ENCODE results near the gene CUL3. TPM values are rescaled to one million over a fixed set of nuclear protein-coding genes. Genes with fewer than 3 reads are reported as not detected.

Gene CUL3
- total RNA-seq (10 to 100 TPM; 65.1 to 72.4 TPM), polyA plus RNA-seq (10 to 100 TPM; 33.6 to 53.3 TPM)
- long read RNA-seq, donor 1, full-length matches to known transcripts, result 7 of 20 reads
- long read RNA-seq, donor 1, partial matches to known transcripts, result 10 of 20 reads
- long read RNA-seq, donor 1, other reads (novel, unspliced or antisense), result 3 of 20 reads
- long read RNA-seq, donor 2, full-length matches to known transcripts, result 25 of 42 reads
- long read RNA-seq, donor 2, partial matches to known transcripts, result 8 of 42 reads
- long read RNA-seq, donor 2, other reads (novel, unspliced or antisense), result 9 of 42 reads

DNA sequence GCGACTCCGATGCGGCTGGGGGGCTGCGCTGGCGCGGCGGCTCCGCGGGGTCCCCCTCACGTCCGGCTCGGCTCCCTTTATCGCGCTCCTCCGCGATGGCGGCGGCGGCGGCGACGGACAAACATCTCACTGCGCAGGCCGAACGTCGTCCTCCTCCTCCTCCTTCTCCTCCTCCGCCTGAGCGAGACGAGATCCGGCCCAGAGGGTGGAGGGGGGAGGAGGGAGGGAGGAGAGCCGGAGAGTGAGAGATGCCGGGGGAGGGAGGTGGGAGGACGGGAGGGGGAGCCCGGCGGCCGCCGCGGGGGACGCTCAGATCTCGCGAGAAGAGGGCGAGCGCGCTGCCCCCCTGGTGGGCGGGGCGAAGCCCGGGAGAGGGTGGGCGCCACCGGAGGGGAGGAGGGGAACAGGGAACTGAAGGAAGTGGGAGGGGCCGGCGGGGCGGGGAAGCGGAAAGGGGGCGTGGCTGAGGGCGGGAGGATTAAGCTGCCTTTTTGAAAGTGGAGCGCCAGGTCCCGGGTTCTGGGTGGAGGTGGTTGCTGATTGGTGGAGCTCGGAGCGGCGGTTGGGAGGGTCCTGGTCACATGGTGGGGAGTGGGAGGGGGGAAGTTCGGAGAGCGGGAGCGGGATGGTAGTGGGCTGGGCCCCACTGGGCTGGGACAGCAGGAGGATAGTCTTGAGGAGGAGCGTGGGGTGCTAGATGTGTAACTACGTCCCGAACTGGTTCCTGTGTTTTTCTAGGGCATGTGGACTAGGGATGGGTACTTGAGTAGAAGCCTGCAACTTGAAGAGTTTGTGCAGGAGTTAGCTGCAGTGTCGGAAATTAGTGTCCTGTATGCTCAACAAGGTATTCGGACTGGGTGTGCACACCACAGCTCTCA, at the start of gene CUL3:
Gene CUL3, minus strand, starts transcription at position 153 of the 878 bp plus-strand sequence. CDS start 354 bp downstream, outside the sequence.
- intact Hi-C loops (cut with DNase I), result loop anchor here (10.0 kb wide), 2 partner anchors 61 to 101 kb away; no protein-coding TSS in a partner anchor
- peak; percentile 100 for ATAC-seq (ENCODE audit: low FRiP score)
- H3K27ac ChIP-seq (ENCODE audit: low read depth in 1 of 2, low read length in 2 of 2), result peak within 1 kb of the TSS; percentile 81 to 85
- H3K36me3 ChIP-seq (ENCODE audit: control insufficient read depth in 1 of 2, insufficient read depth in 2 of 2, low read length in 1 of 2), result no peaks in the 10 kb centered on the region
- H3K9me3 ChIP-seq (ENCODE audit: control insufficient read depth, low read length), result no peaks in the 10 kb centered on the region
- H3K4me3 ChIP-seq (ENCODE audit: low read length in 2 of 2), result peak within 1 kb of the TSS; percentile 86 to 95
- WGBS, 2 donors, result 1 to 2% methylated on average over 43 to 68 of the region's 68 CpGs
- H3K27me3 ChIP-seq (ENCODE audit: control insufficient read depth in 1 of 2, insufficient read depth in 2 of 2, low read length in 1 of 2), result no peaks in the 10 kb centered on the region
- DNase-seq, result peak; percentile 99 to 100
- no peaks in the 10 kb centered on the region for H3K4me1 ChIP-seq (ENCODE audit: control insufficient read depth in 1 of 2, insufficient read depth in 2 of 2, low read length in 2 of 2)

DNA sequence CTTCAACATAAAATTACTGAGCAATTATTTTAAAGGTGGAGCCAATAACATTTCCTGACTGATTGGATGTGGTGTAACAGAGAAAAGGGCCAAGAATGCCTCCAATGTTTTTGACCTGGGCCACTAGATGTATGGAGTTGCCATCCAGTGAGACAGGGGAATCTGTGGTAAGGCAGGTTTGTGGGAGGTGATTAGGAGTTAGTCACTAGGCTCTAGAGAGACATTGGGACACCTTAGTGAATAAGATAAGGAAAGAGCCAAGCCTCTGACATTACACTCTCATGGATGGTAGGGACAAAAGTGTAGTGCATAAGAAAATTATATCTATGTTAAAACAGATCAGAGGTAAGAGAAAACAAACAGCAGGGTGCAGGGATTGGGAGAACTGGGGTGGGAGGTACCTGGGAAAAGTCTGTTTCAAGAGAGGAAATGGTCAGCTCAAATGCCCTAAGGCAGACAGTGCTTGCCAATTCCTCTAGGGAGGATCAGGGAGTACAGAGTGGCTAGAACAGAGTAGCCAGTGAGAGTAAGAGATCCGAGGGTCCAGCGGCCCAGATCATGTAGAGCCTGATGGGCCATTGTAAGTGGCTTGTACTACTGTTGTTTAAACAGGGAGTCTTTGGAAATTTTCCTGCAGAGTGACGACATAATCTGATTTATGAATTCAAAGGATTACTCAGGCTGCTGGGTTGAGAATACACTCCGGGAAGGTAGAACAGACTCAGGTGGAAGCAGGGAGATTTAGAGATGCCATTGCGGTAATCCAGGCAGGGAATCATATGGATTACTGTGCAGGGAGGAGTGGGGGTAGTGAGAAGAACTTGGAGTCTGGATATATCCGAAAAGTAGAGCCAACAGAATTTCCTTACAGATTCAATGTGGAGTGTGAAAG, 45.7 kb upstream of the CUL3 start:
- H3K27ac ChIP-seq (ENCODE audit: low read depth in 1 of 2, low read length in 2 of 2), result no peak overlapping the region
- no peaks in the 10 kb centered on the region for H3K4me1 ChIP-seq (ENCODE audit: control insufficient read depth in 1 of 2, insufficient read depth in 2 of 2, low read length in 2 of 2)
- ATAC-seq (ENCODE audit: low FRiP score) (no peak), DNase-seq (no peak)
- no peaks in the 10 kb centered on the region for H3K27me3 ChIP-seq (ENCODE audit: control insufficient read depth in 1 of 2, insufficient read depth in 2 of 2, low read length in 1 of 2)
- WGBS, 2 donors, result 65 to 75% methylated on average over 6 of the region's 6 CpGs
- H3K9me3 ChIP-seq (ENCODE audit: control insufficient read depth, low read length), result no peaks in the 10 kb centered on the region
- intact Hi-C loops (cut with DNase I), result no loop called here
- no peaks in the 10 kb centered on the region for H3K36me3 ChIP-seq (ENCODE audit: control insufficient read depth in 1 of 2, insufficient read depth in 2 of 2, low read length in 1 of 2)
- no peak overlapping the region for H3K4me3 ChIP-seq (ENCODE audit: low read length in 2 of 2)

DNA sequence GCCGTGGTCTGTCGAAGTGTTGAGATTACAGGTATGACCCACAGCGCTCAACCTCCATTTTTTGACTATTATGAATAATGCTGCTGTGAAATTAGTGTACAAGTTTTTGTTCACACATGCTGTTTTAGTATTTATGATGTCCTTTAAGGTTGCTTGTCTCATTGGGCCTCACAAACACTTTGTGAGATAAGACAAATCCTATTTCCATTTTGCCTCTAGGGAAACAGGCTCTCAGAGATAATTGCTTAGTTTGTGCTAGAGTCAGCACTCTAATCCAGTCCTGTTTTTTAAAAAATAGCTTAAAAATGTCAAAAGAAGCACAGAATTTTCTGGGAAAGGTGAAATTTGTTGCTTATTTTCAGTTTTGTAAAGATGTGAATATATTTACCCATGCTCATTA, 43.3 kb upstream of the CUL3 start:
- no peak for DNase-seq
- no peaks in the 10 kb centered on the region for H3K9me3 ChIP-seq (ENCODE audit: control insufficient read depth, low read length)
- no peaks in the 10 kb centered on the region for H3K4me1 ChIP-seq (ENCODE audit: control insufficient read depth in 1 of 2, insufficient read depth in 2 of 2, low read length in 2 of 2)
- intact Hi-C loops (cut with DNase I), result no loop called here
- no peaks in the 10 kb centered on the region for H3K27me3 ChIP-seq (ENCODE audit: control insufficient read depth in 1 of 2, insufficient read depth in 2 of 2, low read length in 1 of 2)
- no peak overlapping the region for H3K4me3 ChIP-seq (ENCODE audit: low read length in 2 of 2)
- H3K27ac ChIP-seq (ENCODE audit: low read depth in 1 of 2, low read length in 2 of 2), result no peak overlapping the region
- 96% methylated on average over 3 of the region's 3 CpGs for WGBS, 2 donors
- ATAC-seq (ENCODE audit: low FRiP score), result no peak
- no peaks in the 10 kb centered on the region for H3K36me3 ChIP-seq (ENCODE audit: control insufficient read depth in 1 of 2, insufficient read depth in 2 of 2, low read length in 1 of 2)

DNA sequence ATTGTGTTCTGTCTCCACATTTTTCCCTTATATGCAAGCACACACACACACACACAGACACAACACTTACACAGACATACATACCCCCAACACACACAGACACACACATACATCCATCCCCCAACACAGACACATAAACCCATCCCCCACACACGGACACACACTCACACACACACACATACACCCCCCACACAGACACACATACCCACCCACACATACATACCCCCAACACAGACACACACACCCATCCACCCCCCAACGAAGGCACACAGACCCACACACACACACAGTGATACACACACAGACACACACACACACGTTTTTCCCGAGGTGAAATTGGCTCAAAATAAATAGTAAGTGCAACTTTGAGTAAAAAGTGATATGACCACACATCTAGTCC, 41.6 kb upstream of the CUL3 start:
- Histone ChIP-seq H3K36me3 (ENCODE audit: control insufficient read depth in 1 of 2, insufficient read depth in 2 of 2, low read length in 1 of 2) (no peaks in the 10 kb centered on the region), H3K4me3 (ENCODE audit: low read length in 2 of 2) (no peak overlapping the region), H3K27ac (ENCODE audit: low read depth in 1 of 2, low read length in 2 of 2) (no peak overlapping the region), H3K9me3 (ENCODE audit: control insufficient read depth, low read length) (no peaks in the 10 kb centered on the region), H3K27me3 (ENCODE audit: control insufficient read depth in 1 of 2, insufficient read depth in 2 of 2, low read length in 1 of 2) (no peaks in the 10 kb centered on the region), H3K4me1 (ENCODE audit: control insufficient read depth in 1 of 2, insufficient read depth in 2 of 2, low read length in 2 of 2) (no peaks in the 10 kb centered on the region)
- no peak for ATAC-seq (ENCODE audit: low FRiP score)
- no peak for DNase-seq
- 66 to 73% methylated on average over 4 of the region's 4 CpGs for WGBS, 2 donors
- intact Hi-C loops (cut with DNase I), result no loop called here

DNA sequence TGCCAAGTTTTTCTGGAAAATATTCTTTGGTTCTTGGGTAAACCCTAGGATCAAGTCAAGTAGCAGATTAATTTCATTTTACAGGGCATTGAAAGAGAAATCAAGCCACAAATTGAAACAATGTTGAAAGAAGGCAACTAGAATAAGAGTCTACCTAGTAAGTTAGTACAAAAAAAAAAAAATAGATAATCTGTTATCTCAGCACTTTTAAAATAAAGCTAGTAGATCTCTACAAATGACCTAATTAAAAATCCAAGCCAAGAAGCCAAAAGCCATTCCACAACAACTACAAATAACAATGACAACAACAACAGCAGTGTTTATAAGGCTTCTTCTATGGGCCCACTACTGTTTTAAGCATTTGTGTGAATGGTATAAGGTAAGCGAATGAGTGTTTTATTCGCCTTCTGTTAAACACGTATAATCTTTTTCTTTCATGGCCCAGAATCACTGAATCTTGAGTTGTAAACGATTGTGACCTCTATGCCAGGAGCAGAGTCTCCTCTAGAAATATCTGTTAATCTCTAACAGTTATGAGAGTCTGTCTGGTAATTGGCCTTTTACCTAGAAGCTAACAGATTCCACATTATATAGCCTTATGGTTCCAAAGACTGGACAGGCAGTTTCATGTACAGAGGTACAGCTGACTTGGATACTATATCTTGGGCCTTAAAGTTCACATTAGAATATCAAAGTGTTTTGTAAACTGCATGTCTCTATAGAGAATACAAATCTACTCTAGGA, 28.6 kb upstream of the CUL3 start:
- Histone ChIP-seq H3K9me3 (ENCODE audit: control insufficient read depth, low read length) (peaks cover 1% of the 10 kb centered on the region), H3K36me3 (ENCODE audit: control insufficient read depth in 1 of 2, insufficient read depth in 2 of 2, low read length in 1 of 2) (no peaks in the 10 kb centered on the region), H3K4me3 (ENCODE audit: low read length in 2 of 2) (no peak overlapping the region), H3K27ac (ENCODE audit: low read depth in 1 of 2, low read length in 2 of 2) (no peak overlapping the region), H3K27me3 (ENCODE audit: control insufficient read depth in 1 of 2, insufficient read depth in 2 of 2, low read length in 1 of 2) (no peaks in the 10 kb centered on the region), H3K4me1 (ENCODE audit: control insufficient read depth in 1 of 2, insufficient read depth in 2 of 2, low read length in 2 of 2) (no peaks in the 10 kb centered on the region)
- DNase-seq, result no peak
- intact Hi-C loops (cut with DNase I), result no loop called here
- no peak for ATAC-seq (ENCODE audit: low FRiP score)
- WGBS, 2 donors, result 90 to 93% methylated on average over 4 of the region's 4 CpGs

DNA sequence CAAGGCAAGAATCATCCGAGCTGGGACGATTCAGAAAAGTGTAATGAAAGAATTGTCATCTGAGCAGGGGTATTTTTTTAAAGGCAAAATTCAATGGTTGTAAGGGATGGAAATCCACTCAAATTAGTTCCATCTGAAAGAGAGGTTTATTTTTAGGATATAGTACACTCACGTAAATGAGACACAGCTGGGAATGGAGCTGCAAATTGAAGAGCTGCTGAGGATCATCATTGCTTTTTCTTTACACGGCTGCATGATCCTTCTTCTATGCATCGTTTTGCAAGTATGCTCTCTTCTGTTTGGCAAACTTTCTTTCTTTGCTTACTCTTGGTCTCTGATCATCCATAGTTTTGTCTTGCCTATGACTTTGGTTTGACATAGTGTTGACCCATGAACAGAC, 27.4 kb upstream of the CUL3 start:
- ATAC-seq (ENCODE audit: low FRiP score) (no peak), DNase-seq (no peak)
- no peaks in the 10 kb centered on the region for H3K4me1 ChIP-seq (ENCODE audit: control insufficient read depth in 1 of 2, insufficient read depth in 2 of 2, low read length in 2 of 2)
- no peaks in the 10 kb centered on the region for H3K27me3 ChIP-seq (ENCODE audit: control insufficient read depth in 1 of 2, insufficient read depth in 2 of 2, low read length in 1 of 2)
- H3K4me3 ChIP-seq (ENCODE audit: low read length in 2 of 2), result no peak overlapping the region
- no peak overlapping the region for H3K27ac ChIP-seq (ENCODE audit: low read depth in 1 of 2, low read length in 2 of 2)
- peaks cover 1% of the 10 kb centered on the region for H3K9me3 ChIP-seq (ENCODE audit: control insufficient read depth, low read length)
- WGBS, 2 donors, result 80 to 83% methylated on average over 5 of the region's 5 CpGs
- intact Hi-C loops (cut with DNase I), result no loop called here
- H3K36me3 ChIP-seq (ENCODE audit: control insufficient read depth in 1 of 2, insufficient read depth in 2 of 2, low read length in 1 of 2), result no peaks in the 10 kb centered on the region

DNA sequence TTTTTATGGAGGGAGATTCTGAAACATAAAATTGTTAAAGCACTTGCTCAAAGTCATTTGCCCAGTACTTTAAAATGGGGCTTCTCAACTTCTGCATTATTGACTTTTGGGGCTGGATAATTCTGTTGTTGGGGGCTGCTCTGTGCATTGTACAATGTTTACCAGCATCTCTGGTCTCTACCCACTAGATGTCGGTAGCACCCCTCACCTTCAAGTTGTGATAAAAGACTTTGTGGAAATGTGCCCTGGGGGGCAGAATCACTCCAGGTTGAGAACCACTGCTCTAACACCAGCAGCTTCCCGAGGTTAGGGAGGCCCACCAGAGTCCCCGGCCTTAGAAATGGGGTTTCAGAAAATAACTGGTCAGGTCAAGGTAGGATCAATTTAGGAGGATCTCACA, 26.8 kb upstream of the CUL3 start:
- intact Hi-C loops (cut with DNase I), result no loop called here
- Histone ChIP-seq H3K36me3 (ENCODE audit: control insufficient read depth in 1 of 2, insufficient read depth in 2 of 2, low read length in 1 of 2) (no peaks in the 10 kb centered on the region), H3K9me3 (ENCODE audit: control insufficient read depth, low read length) (peaks cover 1% of the 10 kb centered on the region), H3K4me3 (ENCODE audit: low read length in 2 of 2) (no peak overlapping the region), H3K27ac (ENCODE audit: low read depth in 1 of 2, low read length in 2 of 2) (no peak overlapping the region), H3K4me1 (ENCODE audit: control insufficient read depth in 1 of 2, insufficient read depth in 2 of 2, low read length in 2 of 2) (no peaks in the 10 kb centered on the region), H3K27me3 (ENCODE audit: control insufficient read depth in 1 of 2, insufficient read depth in 2 of 2, low read length in 1 of 2) (no peaks in the 10 kb centered on the region)
- WGBS, 2 donors, result 73 to 79% methylated on average over 3 of the region's 3 CpGs
- DNase-seq (no peak), ATAC-seq (ENCODE audit: low FRiP score) (no peak)

DNA sequence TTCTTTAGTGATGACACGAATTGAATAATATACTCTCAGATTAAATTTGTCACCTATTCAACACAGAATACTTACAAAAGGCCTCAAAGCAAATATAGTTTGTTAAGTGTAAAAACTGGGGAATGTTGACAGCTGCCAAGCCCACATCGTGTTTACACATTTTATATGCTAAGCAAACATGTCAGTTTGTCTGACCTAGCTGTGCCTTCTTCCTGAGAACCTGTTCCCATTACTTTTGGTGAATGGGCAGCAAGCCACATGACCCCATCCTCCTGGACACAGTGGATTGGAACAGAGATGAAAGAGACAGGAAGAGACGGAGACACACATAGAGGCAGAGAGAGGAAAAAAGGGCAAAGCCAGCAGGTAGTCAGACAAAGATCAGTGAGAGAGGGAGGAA, 22.9 kb upstream of the CUL3 start:
- H3K9me3 ChIP-seq (ENCODE audit: control insufficient read depth, low read length), result peaks cover 1% of the 10 kb centered on the region
- intact Hi-C loops (cut with DNase I), result no loop called here
- no peak for ATAC-seq (ENCODE audit: low FRiP score)
- no peak overlapping the region for H3K4me3 ChIP-seq (ENCODE audit: low read length in 2 of 2)
- no peaks in the 10 kb centered on the region for H3K4me1 ChIP-seq (ENCODE audit: control insufficient read depth in 1 of 2, insufficient read depth in 2 of 2, low read length in 2 of 2)
- H3K36me3 ChIP-seq (ENCODE audit: control insufficient read depth in 1 of 2, insufficient read depth in 2 of 2, low read length in 1 of 2), result no peaks in the 10 kb centered on the region
- H3K27ac ChIP-seq (ENCODE audit: low read depth in 1 of 2, low read length in 2 of 2), result no peak overlapping the region
- 32 to 36% methylated on average over 3 of the region's 3 CpGs for WGBS, 2 donors
- DNase-seq, result no peak
- no peaks in the 10 kb centered on the region for H3K27me3 ChIP-seq (ENCODE audit: control insufficient read depth in 1 of 2, insufficient read depth in 2 of 2, low read length in 1 of 2)
